Measurements from ENCODE around the gene TMSB4X. TPM values are rescaled to one million over a fixed set of nuclear protein-coding genes. Genes with fewer than 3 reads are reported as not detected.

TMSB4X gene
- polyA plus RNA-seq, 1 donor (not counting 4 experiments of a cell fraction or from before 2014, with no cell fraction given): 2,500 TPM

DNA sequence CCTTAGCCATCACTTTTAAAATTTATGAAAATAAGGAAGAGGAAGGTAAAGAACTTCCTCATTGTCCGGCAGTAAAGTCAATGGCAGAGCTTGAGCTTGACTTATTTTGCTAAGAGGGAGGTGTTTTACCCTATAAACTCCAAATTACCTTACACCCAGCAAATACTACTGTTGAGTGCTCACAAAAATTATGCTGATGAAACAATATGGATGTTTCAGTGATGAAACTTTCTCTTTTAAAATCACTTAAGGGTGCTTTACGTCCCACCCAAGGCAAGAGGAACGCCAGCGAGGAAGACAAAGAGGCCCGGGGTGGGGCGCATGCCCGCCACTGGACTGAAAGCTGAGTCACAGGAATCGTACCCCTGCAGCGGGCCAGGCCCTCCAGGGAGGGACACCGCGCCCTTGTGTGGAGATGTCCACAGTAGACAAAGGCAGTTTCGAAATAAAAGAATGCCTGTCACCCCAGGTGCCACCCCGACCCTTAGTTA lies 560 bp upstream of the TMSB4X start:
- Histone ChIP-seq H3K27ac (ENCODE audit: control insufficient read depth, insufficient read depth, low read length) (peak overlapping the region; percentile 91), H2AFZ (ENCODE audit: control insufficient read depth, low read length) (peak overlapping the region; percentile 33), H3K4me3 (ENCODE audit: control insufficient read depth in 2 of 3, extremely low read depth in 1 of 3, insufficient read depth in 2 of 3, low read depth in 1 of 3, low read length in 3 of 3) (peak overlapping the region; percentile 82 to 88 (median 84)), H3K9me1 (ENCODE audit: control insufficient read depth, extremely low read depth, insufficient read depth, low read length) (no peaks in the 10 kb centered on the region), H3K9me3 (ENCODE audit: control insufficient read depth, low read depth, low read length) (peaks cover 2% of the 10 kb centered on the region), H4K20me1 (ENCODE audit: control insufficient read depth, extremely low read depth, insufficient read depth, low read length) (no peaks in the 10 kb centered on the region), H3K9ac (ENCODE audit: control insufficient read depth, extremely low read depth, insufficient read depth, low read length) (peak overlapping the region; percentile 94), H3K4me1 (ENCODE audit: control insufficient read depth, extremely low read depth, insufficient read depth, low read length) (peaks cover 10% of the 10 kb centered on the region), H3K27me3 (ENCODE audit: control insufficient read depth, extremely low read depth, insufficient read depth, low read length) (no peaks in the 10 kb centered on the region), H3K79me2 (ENCODE audit: control insufficient read depth, insufficient read depth, low read length) (peaks cover 12% of the 10 kb centered on the region), H3K4me2 (ENCODE audit: control insufficient read depth, extremely low read depth, insufficient read depth, low read depth, low read length) (peak overlapping the region; percentile 78), H3K36me3 (ENCODE audit: control insufficient read depth in 2 of 2, extremely low read depth in 1 of 2, insufficient read depth in 2 of 2, low read length in 2 of 2) (no peaks in the 10 kb centered on the region)
- no peak for FAIRE-seq
- TF ChIP-seq, protein P1, sequence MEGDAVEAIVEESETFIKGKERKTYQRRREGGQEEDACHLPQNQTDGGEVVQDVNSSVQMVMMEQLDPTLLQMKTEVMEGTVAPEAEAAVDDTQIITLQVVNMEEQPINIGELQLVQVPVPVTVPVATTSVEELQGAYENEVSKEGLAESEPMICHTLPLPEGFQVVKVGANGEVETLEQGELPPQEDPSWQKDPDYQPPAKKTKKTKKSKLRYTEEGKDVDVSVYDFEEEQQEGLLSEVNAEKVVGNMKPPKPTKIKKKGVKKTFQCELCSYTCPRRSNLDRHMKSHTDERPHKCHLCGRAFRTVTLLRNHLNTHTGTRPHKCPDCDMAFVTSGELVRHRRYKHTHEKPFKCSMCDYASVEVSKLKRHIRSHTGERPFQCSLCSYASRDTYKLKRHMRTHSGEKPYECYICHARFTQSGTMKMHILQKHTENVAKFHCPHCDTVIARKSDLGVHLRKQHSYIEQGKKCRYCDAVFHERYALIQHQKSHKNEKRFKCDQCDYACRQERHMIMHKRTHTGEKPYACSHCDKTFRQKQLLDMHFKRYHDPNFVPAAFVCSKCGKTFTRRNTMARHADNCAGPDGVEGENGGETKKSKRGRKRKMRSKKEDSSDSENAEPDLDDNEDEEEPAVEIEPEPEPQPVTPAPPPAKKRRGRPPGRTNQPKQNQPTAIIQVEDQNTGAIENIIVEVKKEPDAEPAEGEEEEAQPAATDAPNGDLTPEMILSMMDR (optimal IDR thresholded peaks at IDR 0.05 in 1 of 3, IDR thresholded peaks at IDR 0.05 in 1 of 3, conservative IDR thresholded peaks at IDR 0.05 in 1 of 3; ENCODE audit: extremely low read depth in 1 of 3, insufficient read depth in 2 of 3, low read length in 3 of 3): no peak
- TF ChIP-seq EZH2 (IDR thresholded peaks at IDR 0.05; ENCODE audit: low read length): no peak
- DNase-seq (ENCODE audit: low read depth, low spot score): no peak
- dilution Hi-C loops (cut with MboI; ENCODE audit: extremely low pct_ligation_motif_present, low sequenced_read_pairs): no loop called here

DNA sequence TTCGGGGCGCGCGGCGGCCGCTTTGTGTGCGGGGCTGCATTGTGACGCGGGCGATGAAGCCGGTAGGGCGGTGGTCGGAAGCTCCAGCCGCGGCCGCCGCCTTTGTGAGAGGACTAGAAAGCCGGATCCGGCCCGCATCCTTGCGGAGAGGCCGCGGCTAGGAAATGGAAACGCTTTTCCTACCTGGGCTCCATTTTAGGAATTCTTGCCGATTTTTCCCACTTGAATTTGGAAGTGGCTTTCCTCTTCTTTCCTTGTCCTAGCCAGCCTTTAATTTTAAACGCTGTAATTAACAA lies 708 bp downstream of the TMSB4X start:
- Histone ChIP-seq H3K27ac (ENCODE audit: control insufficient read depth, insufficient read depth, low read length) (peak overlapping the region; percentile 91), H3K9ac (ENCODE audit: control insufficient read depth, extremely low read depth, insufficient read depth, low read length) (peak overlapping the region; percentile 94), H3K4me3 (ENCODE audit: control insufficient read depth in 2 of 3, extremely low read depth in 1 of 3, insufficient read depth in 2 of 3, low read depth in 1 of 3, low read length in 3 of 3) (peak overlapping the region; percentile 82 to 88 (median 84)), H3K9me3 (ENCODE audit: control insufficient read depth, low read depth, low read length) (peaks cover 2% of the 10 kb centered on the region), H3K27me3 (ENCODE audit: control insufficient read depth, extremely low read depth, insufficient read depth, low read length) (no peaks in the 10 kb centered on the region), H2AFZ (ENCODE audit: control insufficient read depth, low read length) (no peak overlapping the region), H3K4me1 (ENCODE audit: control insufficient read depth, extremely low read depth, insufficient read depth, low read length) (peaks cover 10% of the 10 kb centered on the region), H3K4me2 (ENCODE audit: control insufficient read depth, extremely low read depth, insufficient read depth, low read depth, low read length) (no peak overlapping the region), H3K79me2 (ENCODE audit: control insufficient read depth, insufficient read depth, low read length) (peaks cover 12% of the 10 kb centered on the region), H3K36me3 (ENCODE audit: control insufficient read depth in 2 of 2, extremely low read depth in 1 of 2, insufficient read depth in 2 of 2, low read length in 2 of 2) (no peaks in the 10 kb centered on the region), H4K20me1 (ENCODE audit: control insufficient read depth, extremely low read depth, insufficient read depth, low read length) (no peaks in the 10 kb centered on the region), H3K9me1 (ENCODE audit: control insufficient read depth, extremely low read depth, insufficient read depth, low read length) (no peaks in the 10 kb centered on the region)
- DNase-seq (ENCODE audit: low read depth, low spot score) (no peak), FAIRE-seq (no peak)
- dilution Hi-C loops (cut with MboI; ENCODE audit: extremely low pct_ligation_motif_present, low sequenced_read_pairs): no loop called here
- TF ChIP-seq, protein P1 (optimal IDR thresholded peaks at IDR 0.05 in 1 of 3, IDR thresholded peaks at IDR 0.05 in 1 of 3, conservative IDR thresholded peaks at IDR 0.05 in 1 of 3; ENCODE audit: extremely low read depth in 1 of 3, insufficient read depth in 2 of 3, low read length in 3 of 3): no peak
- TF ChIP-seq EZH2 (IDR thresholded peaks at IDR 0.05; ENCODE audit: low read length): no peak
